DMS53 treated with DMSO at 0.1 percent for 48 hours (cell line): ENCODE results near the gene HBQ1.
"Not testable (repeated sequence)": the region's sequence is repeated elsewhere in the genome, so short reads cannot be mapped to it uniquely, and the experiment has no call there.

Experiments
- DNase-seq: peaks from one replicate; lab custom pipeline; 2025; ENCODE audit not compliant: unreplicated experiment; lab: John Stamatoyannopoulos, UW

HBQ1 gene

GRCh38 chr16:160242-160641 is 20.0 kb upstream of the HBQ1 start:
- DNase-seq, result not testable (repeated sequence)

GRCh38 chr16:160691-161190 is 19.5 kb upstream of the HBQ1 start:
- no peak for DNase-seq

GRCh38 chr16:162271-162991 is 17.8 kb upstream of the HBQ1 start:
- DNase-seq, result no peak

- not testable (repeated sequence) for DNase-seq
Measured at GRCh38 chr16:163139-163538, 17.1 kb upstream of the HBQ1 start.

DNA sequence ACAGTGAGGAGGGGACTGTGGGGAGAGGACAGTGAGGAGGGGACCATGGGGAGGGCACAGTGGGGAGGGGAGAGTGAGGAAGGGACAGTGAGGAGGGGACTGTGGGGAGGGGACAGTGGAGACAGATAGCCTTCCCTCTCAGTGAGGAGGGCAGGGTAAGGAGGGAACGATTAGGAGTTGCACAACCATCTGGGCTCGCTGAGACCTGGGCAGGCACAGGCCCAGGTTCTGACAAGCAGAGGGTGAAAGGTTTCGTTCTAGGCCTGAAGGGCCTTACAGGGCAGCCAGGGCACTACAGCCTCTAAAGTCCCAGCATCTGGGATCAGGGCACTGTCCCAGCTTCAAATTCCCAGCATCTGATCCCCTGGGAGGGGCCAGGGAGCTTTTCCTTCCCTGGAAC is 16.6 kb upstream of the HBQ1 start:
- not testable (repeated sequence) for DNase-seq

- not testable (repeated sequence) for DNase-seq
Measured at GRCh38 chr16:164134-164823, 16.0 kb upstream of the HBQ1 start.

DNA sequence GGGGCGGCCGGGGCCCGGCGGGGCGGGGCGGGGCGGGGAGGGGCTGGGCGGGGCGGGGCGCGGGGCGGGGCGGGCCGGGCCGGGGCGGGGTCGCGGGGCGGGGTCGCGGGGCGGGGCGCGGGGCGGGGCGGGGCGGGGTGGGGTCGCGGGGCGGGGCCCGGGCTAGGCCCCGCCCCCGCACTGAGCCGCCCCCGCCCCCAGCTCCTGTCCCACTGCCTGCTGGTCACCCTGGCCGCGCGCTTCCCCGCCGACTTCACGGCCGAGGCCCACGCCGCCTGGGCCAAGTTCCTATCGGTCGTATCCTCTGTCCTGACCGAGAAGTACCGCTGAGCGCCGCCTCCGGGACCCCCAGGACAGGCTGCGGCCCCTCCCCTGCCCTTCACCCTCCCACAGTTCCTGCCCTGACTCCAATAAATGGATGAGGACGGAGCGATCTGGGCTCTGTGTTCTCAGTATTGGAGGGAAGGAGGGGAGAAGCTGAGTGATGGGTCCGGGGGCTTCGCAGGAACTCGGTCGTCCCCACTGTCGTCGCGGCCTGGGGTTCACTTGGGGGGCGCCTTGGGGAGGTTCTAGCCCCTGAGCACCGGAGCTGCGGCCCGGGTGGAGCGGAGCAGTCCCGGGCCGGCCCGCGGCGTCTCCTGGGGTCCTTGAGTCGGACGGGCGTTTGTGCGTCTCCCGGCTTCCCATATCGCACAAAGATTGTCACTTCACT is 15.3 kb upstream of the HBQ1 start:
- no peak for DNase-seq

DNA sequence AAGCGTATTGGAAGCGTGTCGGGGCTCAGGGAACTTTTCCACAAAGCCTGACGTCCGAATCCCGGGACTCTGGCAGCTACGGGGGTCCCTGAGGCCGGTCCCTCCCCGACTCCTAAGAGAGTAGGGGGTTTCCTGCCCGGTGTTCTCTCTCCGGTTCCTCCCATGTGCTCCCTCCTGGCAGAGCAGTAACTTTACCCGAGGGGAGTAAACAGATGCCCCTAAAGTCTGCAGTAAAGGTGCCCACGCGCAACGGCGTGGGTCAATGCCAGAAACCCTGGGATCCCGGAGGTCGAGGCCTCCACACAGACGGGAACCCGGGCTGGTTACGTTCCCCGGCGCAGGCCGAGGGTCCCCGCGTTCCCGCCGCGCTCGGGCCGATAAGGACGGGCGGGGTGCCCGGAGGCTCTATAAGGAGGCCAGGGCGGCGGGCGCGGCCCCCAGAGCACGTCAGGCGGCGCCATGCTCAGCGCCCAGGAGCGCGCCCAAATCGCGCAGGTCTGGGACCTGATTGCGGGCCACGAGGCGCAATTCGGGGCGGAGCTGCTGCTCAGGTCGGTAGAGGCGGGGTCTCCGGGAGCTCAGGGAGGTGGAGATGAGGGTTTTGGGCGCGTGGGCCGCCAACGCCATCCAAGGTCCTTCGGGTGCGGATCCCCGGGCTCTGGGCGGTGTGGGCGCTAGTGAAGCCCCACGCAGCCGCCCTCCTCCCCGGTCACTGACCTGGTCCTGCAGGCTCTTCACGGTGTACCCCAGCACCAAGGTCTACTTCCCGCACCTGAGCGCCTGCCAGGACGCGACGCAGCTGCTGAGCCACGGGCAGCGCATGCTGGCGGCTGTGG is 14.5 kb upstream of the HBQ1 start, which contains the start of gene HBM:
TSS of gene HBM (plus strand) at position 440 of the 836 bp plus-strand sequence. CDS start at position 460, 20 bp downstream.
- no peak for DNase-seq

GRCh38 chr16:166375-167121 is 13.7 kb upstream of the HBQ1 start:
- DNase-seq, result no peak

- no peak for DNase-seq
Measured at GRCh38 chr16:167122-167690, 13.1 kb upstream of the HBQ1 start.

- DNase-seq, result no peak
Measured at GRCh38 chr16:168424-168823, 11.8 kb upstream of the HBQ1 start.

- DNase-seq, result no peak
Measured at GRCh38 chr16:169014-169413, 11.2 kb upstream of the HBQ1 start.

- DNase-seq, result not testable (repeated sequence)
Measured at GRCh38 chr16:170088-170507, 10.2 kb upstream of the HBQ1 start.

GRCh38 chr16:170788-171187 is 9.5 kb upstream of the HBQ1 start:
- no peak for DNase-seq

DNA sequence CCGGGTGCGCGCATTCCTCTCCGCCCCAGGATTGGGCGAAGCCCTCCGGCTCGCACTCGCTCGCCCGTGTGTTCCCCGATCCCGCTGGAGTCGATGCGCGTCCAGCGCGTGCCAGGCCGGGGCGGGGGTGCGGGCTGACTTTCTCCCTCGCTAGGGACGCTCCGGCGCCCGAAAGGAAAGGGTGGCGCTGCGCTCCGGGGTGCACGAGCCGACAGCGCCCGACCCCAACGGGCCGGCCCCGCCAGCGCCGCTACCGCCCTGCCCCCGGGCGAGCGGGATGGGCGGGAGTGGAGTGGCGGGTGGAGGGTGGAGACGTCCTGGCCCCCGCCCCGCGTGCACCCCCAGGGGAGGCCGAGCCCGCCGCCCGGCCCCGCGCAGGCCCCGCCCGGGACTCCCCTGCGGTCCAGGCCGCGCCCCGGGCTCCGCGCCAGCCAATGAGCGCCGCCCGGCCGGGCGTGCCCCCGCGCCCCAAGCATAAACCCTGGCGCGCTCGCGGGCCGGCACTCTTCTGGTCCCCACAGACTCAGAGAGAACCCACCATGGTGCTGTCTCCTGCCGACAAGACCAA is 7.8 kb upstream of the HBQ1 start, which contains the start of gene HBA2:
TSS of gene HBA2 (plus strand) at position 503 of the 568 bp plus-strand sequence. CDS start at position 540, 37 bp downstream.
- DNase-seq, result not testable (repeated sequence)

GRCh38 chr16:173211-173854 is 6.9 kb upstream of the HBQ1 start:
- not testable (repeated sequence) for DNase-seq

DNA sequence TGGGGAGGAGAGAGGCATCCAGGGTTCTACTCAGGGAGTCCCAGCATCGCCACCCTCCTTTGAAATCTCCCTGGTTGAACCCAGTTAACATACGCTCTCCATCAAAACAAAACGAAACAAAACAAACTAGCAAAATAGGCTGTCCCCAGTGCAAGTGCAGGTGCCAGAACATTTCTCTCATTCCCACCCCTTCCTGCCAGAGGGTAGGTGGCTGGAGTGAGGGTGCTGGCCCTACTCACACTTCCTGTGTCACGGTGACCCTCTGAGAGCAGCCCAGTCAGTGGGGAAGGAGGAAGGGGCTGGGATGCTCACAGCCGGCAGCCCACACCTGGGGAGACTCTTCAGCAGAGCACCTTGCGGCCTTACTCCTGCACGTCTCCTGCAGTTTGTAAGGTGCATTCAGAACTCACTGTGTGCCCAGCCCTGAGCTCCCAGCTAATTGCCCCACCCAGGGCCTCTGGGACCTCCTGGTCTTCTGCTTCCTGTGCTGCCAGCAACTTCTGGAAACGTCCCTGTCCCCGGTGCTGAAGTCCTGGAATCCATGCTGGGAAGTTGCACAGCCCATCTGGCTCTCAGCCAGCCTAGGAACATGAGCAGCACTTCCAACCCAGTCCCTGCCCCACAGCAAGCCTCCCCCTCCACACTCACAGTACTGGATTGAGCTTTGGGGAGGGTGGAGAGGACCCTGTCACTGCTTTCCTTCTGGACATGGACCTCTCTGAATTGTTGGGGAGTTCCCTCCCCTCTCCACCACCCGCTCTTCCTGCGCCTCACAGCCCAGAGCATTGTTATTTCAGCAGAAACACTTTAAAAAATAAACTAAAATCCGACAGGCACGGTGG is 6.1 kb upstream of the HBQ1 start:
- not testable (repeated sequence) for DNase-seq
